ENCODE measurements around the gene BTG1.

DNA sequence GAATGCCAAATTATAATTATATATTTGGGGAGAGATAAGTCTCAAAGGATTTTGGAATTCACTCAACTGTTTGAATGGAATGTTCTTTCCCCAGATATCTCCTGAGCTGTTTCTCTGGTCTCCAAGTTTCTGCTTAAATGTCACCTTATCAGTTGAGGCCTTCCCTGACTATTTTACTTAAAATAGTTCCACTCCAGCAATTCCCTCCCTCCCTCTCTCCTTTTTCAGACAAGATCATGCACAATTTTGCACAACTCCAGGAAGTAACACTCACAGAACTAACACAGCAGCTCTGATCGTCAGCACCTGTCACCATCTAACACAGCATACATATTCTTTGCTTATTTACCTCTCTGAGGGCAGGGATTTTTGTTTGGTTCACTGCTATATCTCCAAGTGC, 12.5 kb downstream of the BTG1 start:
- TF ChIP-seq CTCF (IDR thresholded peaks at IDR 0.05) (no peak), EZH2 (IDR thresholded peaks at IDR 0.05) (no peak), EZH2phosphoT487 (IDR thresholded peaks at IDR 0.05) (no peak)
